ENCODE measurements around the gene PLXNA3.

DNA sequence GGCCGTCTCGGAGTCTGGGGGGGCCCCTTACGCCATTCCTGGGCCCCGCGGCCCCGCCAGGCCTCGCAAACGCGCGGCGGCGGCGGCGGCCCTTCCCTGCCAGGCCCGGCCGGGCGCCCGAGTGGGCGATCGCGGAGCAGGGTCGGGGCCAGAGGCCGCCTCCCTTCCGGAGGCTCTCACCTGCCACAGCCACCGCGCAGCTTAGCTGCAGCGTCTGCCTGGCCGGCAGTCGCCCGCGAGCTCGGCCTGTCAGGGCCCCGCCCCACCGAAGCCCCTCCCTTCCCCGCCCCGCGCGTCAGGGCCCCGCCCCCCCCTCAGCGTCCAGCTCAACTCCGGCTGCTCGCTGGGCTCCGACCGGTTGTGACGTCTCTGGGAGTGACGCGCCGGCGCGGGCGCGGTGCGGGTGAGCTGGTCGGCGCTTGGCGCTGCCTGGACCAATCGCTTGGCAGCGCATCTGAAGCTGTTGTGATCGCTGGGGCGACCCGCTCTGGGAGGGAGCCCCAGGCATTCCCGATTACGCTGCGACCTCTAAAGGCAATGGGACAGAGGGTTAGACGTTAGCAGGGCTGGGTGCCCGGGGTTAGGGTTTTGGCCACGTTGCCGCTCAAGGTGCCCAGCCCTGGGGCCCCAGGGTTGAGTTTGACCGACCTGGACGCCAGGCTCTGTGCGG is 32.5 kb downstream of the PLXNA3 start, which contains the start of gene SLC10A3:
- TF ChIP-seq, protein P1, sequence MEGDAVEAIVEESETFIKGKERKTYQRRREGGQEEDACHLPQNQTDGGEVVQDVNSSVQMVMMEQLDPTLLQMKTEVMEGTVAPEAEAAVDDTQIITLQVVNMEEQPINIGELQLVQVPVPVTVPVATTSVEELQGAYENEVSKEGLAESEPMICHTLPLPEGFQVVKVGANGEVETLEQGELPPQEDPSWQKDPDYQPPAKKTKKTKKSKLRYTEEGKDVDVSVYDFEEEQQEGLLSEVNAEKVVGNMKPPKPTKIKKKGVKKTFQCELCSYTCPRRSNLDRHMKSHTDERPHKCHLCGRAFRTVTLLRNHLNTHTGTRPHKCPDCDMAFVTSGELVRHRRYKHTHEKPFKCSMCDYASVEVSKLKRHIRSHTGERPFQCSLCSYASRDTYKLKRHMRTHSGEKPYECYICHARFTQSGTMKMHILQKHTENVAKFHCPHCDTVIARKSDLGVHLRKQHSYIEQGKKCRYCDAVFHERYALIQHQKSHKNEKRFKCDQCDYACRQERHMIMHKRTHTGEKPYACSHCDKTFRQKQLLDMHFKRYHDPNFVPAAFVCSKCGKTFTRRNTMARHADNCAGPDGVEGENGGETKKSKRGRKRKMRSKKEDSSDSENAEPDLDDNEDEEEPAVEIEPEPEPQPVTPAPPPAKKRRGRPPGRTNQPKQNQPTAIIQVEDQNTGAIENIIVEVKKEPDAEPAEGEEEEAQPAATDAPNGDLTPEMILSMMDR (IDR thresholded peaks at IDR 0.05) = peak; percentile 24
- TF ChIP-seq EZH2 (IDR thresholded peaks at IDR 0.05) = no peak
- TF ChIP-seq EZH2phosphoT487 (IDR thresholded peaks at IDR 0.05) = no peak

Data from neural progenitor cell (in vitro differentiated cells).